GM12878 (cell line): ENCODE data around the gene NXPE4. TPM values are rescaled to one million over a fixed set of nuclear protein-coding genes. Genes with fewer than 3 reads are reported as not detected.
A peak's percentile ranks its signal among the peaks of the same experiment; 100 is the strongest.

Experiments
- ATAC-seq: fragments of 200-7000 bp; cut with Tn5 transposase; 3 replicates; pipeline ENCODE4 v1.9.1; 2020; ENCODE audit warnings: mild to moderate bottlenecking, moderate library complexity
- BruUV-seq: library from RNA; stranded (reverse); fragments of 400-500 nt; replicated peaks from 2 replicates; lab custom pipeline; 2021; lab: Mats Ljungman, UMichigan
- CTCF ChIA-PET: fragments of 300-600 bp; sonication (Branson Sonifier 250); formaldehyde crosslinking; extraction: SDS; loops from one replicate; lab custom pipeline; 2021; ENCODE audit warnings: inconsistent platforms; lab: Yijun Ruan, JAX
- POLR2A ChIA-PET: fragments of 350-600 bp; formaldehyde crosslinking; extraction: SDS; loops from one replicate; lab custom pipeline; 2021; ENCODE audit warnings: inconsistent platforms; lab: Charles Lee
- RAD21 ChIA-PET: fragments of 300-600 bp; sonication (Branson Sonifier 250); formaldehyde crosslinking; loops from one replicate; lab custom pipeline; 2023; ENCODE audit warnings: antibody characterized with exemption; ENCODE audit not compliant: unreplicated experiment; lab: Charles Lee
- SMC1A ChIA-PET: fragments of 300-600 bp; sonication (Branson Sonifier 250); formaldehyde crosslinking; loops from one replicate; lab custom pipeline; 2023; ENCODE audit not compliant: unreplicated experiment, uncharacterized antibody; lab: Charles Lee
- DNase-seq: peaks from one replicate; pipeline ENCODE4 v3.0.0-alpha.2; 2011; ENCODE audit warnings: low read depth, low spot score
- FAIRE-seq: peaks from 3 replicates; lab custom pipeline; 2011; peaks lifted over from hg19 to GRCh38; lab: Jason Lieb, UNC
- H2AFZ ChIP-seq: 2 replicates; pipeline ENCODE4 v1.6.0; 2011; ENCODE audit warnings: low read depth, low read length, control low read depth; ENCODE audit not compliant: control insufficient read depth
- H3K27ac ChIP-seq: 2 replicates; pipeline ENCODE4 v1.5.1; 2011; ENCODE audit warnings: control low read depth; ENCODE audit not compliant: control insufficient read depth, insufficient read depth
- H3K27me3 ChIP-seq, 2 experiments: replicated peaks in 1 of 2; 2 replicates each; pipeline versions ENCODE4 v1.6.0 to v1.6.1; 2011; ENCODE audit warnings: low read length in 1 of 2; ENCODE audit not compliant: control insufficient read depth in 2 of 2, insufficient read depth in 2 of 2
- H3K36me3 ChIP-seq, 2 experiments: 2 replicates each; pipeline ENCODE4 v1.5.1; 2011; ENCODE audit warnings: low read length in 1 of 2; ENCODE audit not compliant: control insufficient read depth in 2 of 2, insufficient read depth in 2 of 2
- H3K4me1 ChIP-seq: 2 replicates; pipeline ENCODE4 v1.6.1; 2011; ENCODE audit warnings: mild to moderate bottlenecking, low read length, moderate library complexity, mixed read lengths; ENCODE audit not compliant: control insufficient read depth, insufficient read depth
- H3K4me2 ChIP-seq: 2 replicates; pipeline ENCODE4 v1.6.0; 2011; ENCODE audit warnings: control low read depth; ENCODE audit not compliant: control insufficient read depth, insufficient read depth
- H3K4me3 ChIP-seq: fragments of 200-600 bp; sonication (generic); 2 replicates; pipeline ENCODE4 v1.5.1; 2016
- H3K79me2 ChIP-seq: 2 replicates; pipeline ENCODE4 v1.6.0; 2011; ENCODE audit warnings: low read length; ENCODE audit not compliant: control insufficient read depth, insufficient read depth
- H3K9ac ChIP-seq: 2 replicates; pipeline ENCODE4 v1.8.0; 2011; ENCODE audit warnings: low read length, control low read depth, mixed read lengths; ENCODE audit not compliant: control insufficient read depth, insufficient read depth
- H3K9me3 ChIP-seq: replicated peaks from 3 replicates; pipeline ENCODE4 v1.5.1; 2011; ENCODE audit warnings: mild to moderate bottlenecking, low read length; ENCODE audit not compliant: control insufficient read depth, insufficient read depth
- H4K20me1 ChIP-seq: 2 replicates; pipeline ENCODE4 v1.6.0; 2011; ENCODE audit not compliant: control insufficient read depth, insufficient read depth
- BHLHE40 ChIP-seq, 2 experiments: fragments of 450-650 bp in 1 of 2; IDR thresholded peaks; 2 replicates each; pipeline ENCODE4 v1.6.1; 2011 to 2017; ENCODE audit warnings: low read depth in 2 of 2, borderline replicate concordance in 1 of 2, improper control_type of control experiment in 1 of 2, low read length in 1 of 2, mild to moderate bottlenecking in 1 of 2
- CREB1 ChIP-seq: IDR thresholded peaks from 2 replicates; pipeline ENCODE4 v1.6.1; 2012; ENCODE audit warnings: low read depth, mild to moderate bottlenecking, inconsistent platforms
- EP300 ChIP-seq, 2 experiments: fragments of 150-350 bp in 1 of 2; IDR thresholded peaks; 2 replicates each; pipeline ENCODE4 v1.6.1; 2011 to 2012; ENCODE audit warnings: low read depth in 2 of 2, low read length in 2 of 2, borderline replicate concordance in 1 of 2, improper control_type of control experiment in 1 of 2, inconsistent platforms in 1 of 2; ENCODE audit not compliant: control insufficient read depth in 1 of 2
- FOS ChIP-seq: IDR thresholded peaks from 3 replicates; pipeline ENCODE4 v1.6.1; 2011; ENCODE audit warnings: borderline replicate concordance; ENCODE audit not compliant: insufficient read length; ENCODE audit errors: extremely low read depth
- HDAC6 ChIP-seq: fragments of 200-600 bp; sonication (generic); IDR thresholded peaks from one replicate; pipeline ENCODE4 v1.8.0; 2017; ENCODE audit warnings: antibody characterized with exemption; ENCODE audit not compliant: unreplicated experiment
- JUNB ChIP-seq: IDR thresholded peaks from 2 replicates; pipeline ENCODE4 v1.6.1; 2016; ENCODE audit warnings: antibody characterized with exemption, mild to moderate bottlenecking
- KAT2A ChIP-seq: conservative IDR thresholded peaks from 2 replicates; pipeline ENCODE4 v1.6.1; 2011; ENCODE audit warnings: low read depth, low read length; ENCODE audit not compliant: control insufficient read depth
- KDM1A ChIP-seq: fragments of 200-600 bp; sonication (generic); IDR thresholded peaks from 2 replicates; pipeline ENCODE4 v1.6.1; 2016; ENCODE audit warnings: borderline replicate concordance
- POLR2A ChIP-seq: IDR thresholded peaks from 2 replicates; pipeline ENCODE4 v1.6.1; 2011; ENCODE audit warnings: low read depth, mild to moderate bottlenecking, low read length
- RUNX3 ChIP-seq: IDR thresholded peaks from 2 replicates; pipeline ENCODE4 v1.6.1; 2012; ENCODE audit warnings: low read length, inconsistent platforms
- SREBF1 ChIP-seq: IDR thresholded peaks from 2 replicates; pipeline ENCODE4 v1.6.1; 2012; ENCODE audit warnings: mild to moderate bottlenecking, low read length
- STAT1 ChIP-seq: fragments of 450-650 bp; conservative IDR thresholded peaks from 2 replicates; pipeline ENCODE4 v1.6.1; 2014; ENCODE audit warnings: antibody characterized with exemption, mild to moderate bottlenecking
- WGBS: methylation state at CpG from one replicate; pipeline ENCODE4 v1.1.6; 2016; ENCODE audit warnings: low lambda C conversion rate; ENCODE audit not compliant: insufficient replicate concordance, insufficient coverage; ENCODE audit errors: missing lambda C conversion rate; 5-methylcytosine and 5-hydroxymethylcytosine counted together
- in situ Hi-C: fragments of 300-500 bp; cut with MboI; formaldehyde crosslinking; loops from 9 replicates; pipeline ENCODE4 v1.14.3; 2018; ENCODE audit warnings: mixed read lengths
- intact Hi-C: fragments of 100-400 bp; cut with micrococcal nuclease; formaldehyde crosslinking; loops from one replicate; pipeline ENCODE4 v1.14.2; 2022; ENCODE audit not compliant: unreplicated experiment
- polyA plus RNA-seq, 11 experiments: library from polyadenylated mRNA; depleted of rRNA in 4 of 11; unstranded in 6 of 11; stranded (reverse) in 5 of 11; fragments of >200 nt; fragmentation: Nextera tagmentation in 4 of 11; fragmentation: Illumina TruSeq in 1 of 11; extraction: Ambion mirVana in 4 of 11; extraction: Trizol in 1 of 11; gene quantifications; 1 replicate in 1 of 11; 2 replicates in 10 of 11; pipeline versions ENCODE4 v1.2.1 to v1.2.3, GENCODE V29; 2011 to 2016; ENCODE audit warnings: inconsistent platforms in 2 of 11, missing spikeins in 2 of 11, low read depth in 1 of 11
- total RNA-seq, 4 experiments: library from RNA; depleted of rRNA in 3 of 4; stranded (reverse); fragments of >200 nt in 3 of 4; fragmentation: Illumina TruSeq in 1 of 4; extraction: Trizol in 1 of 4; gene quantifications; 2 replicates each; pipeline versions ENCODE4 v1.2.1 to v1.2.3, GENCODE V29; 2013 to 2021
- TF ChIP-seq, protein P1 (sequence below): fragments of 450-650 bp; IDR thresholded peaks from 2 replicates; pipeline ENCODE4 v1.6.1; 2017; ENCODE audit warnings: low read depth, mild to moderate bottlenecking, moderate library complexity
- TF ChIP-seq, protein P2 (sequence below): fragments of 450-650 bp; IDR thresholded peaks from 2 replicates; pipeline ENCODE4 v1.6.1; 2017; ENCODE audit warnings: mild to moderate bottlenecking, moderate library complexity
- TF ChIP-seq, protein P3 (sequence below): fragments of 450-650 bp; IDR thresholded peaks from 2 replicates; pipeline ENCODE4 v1.6.1; 2017; ENCODE audit warnings: borderline replicate concordance

The NXPE4 gene
- total and polyA plus RNA-seq, 10 of the 15 experiments (the other 5 are each of a cell fraction or from before 2014, with no cell fraction given), result not detected

DNA sequence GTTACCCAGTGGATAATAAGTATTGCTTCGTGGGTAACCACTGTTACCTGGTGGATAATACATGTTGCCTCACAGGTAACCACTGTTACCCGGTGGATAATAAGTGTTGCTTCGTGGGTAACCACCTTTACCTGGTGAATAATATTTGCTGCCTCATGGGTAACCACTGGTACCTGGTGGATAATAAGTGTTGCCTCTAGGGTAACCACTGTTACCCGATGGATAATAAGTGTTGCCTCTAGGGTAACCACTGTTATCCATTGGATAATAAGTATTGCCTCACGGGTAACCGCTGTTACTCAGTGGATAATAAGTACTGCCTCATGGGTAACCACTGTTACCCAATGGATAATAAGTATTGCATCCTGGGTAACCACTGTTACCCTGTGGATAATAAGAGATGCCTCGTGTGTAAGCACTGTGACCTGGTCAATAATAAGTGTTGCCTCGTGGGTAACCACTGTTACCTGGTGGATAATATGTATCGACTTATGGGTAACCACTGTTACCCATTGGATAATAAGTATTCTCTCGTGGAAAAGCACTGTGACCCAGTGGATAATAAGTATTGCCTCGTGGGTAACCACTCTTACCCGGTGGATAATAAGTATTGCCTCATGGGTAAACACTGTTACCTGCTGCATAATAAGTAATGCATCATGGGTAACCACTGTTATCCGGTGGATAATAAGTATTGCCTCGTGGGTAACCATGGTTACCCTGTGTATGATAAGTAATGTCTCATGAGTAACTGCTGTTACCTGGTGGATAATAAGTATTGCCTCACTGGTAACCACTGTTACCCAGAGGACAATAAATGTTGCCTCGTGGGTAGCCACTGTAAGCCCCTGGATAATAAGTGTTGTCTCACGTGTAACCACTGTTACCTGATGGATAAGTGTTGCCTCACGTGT lies 20.1 kb upstream of the NXPE4 start:
- CTCF ChIA-PET, result no interaction called here
- Histone ChIP-seq H3K4me3 (no peak overlapping the region), H3K9ac (no peak overlapping the region), H3K4me2 (no peak overlapping the region), H2AFZ (no peak overlapping the region), H4K20me1 (peaks cover 7% of the 10 kb centered on the region), H3K4me1 (no peaks in the 10 kb centered on the region), H3K9me3 (no peaks in the 10 kb centered on the region; the same call in 1 of the 3 replicates), H3K27ac (no peak overlapping the region), H3K27me3 (no peaks in the 10 kb centered on the region), H3K79me2 (no peaks in the 10 kb centered on the region), H3K36me3 (no peaks in the 10 kb centered on the region)
- ATAC-seq (no peak), DNase-seq (no peak), FAIRE-seq (no peak)
- in situ Hi-C loops (no loop called here), intact Hi-C loops (no loop called here)
- POLR2A ChIA-PET, result no interaction called here
- WGBS, result 22% methylated on average over 17 of the region's 17 CpGs
- RAD21 ChIA-PET, result no interaction called here
- SMC1A ChIA-PET, result no interaction called here
- BruUV-seq, result no TSS peak
- TF ChIP-seq, protein P1, sequence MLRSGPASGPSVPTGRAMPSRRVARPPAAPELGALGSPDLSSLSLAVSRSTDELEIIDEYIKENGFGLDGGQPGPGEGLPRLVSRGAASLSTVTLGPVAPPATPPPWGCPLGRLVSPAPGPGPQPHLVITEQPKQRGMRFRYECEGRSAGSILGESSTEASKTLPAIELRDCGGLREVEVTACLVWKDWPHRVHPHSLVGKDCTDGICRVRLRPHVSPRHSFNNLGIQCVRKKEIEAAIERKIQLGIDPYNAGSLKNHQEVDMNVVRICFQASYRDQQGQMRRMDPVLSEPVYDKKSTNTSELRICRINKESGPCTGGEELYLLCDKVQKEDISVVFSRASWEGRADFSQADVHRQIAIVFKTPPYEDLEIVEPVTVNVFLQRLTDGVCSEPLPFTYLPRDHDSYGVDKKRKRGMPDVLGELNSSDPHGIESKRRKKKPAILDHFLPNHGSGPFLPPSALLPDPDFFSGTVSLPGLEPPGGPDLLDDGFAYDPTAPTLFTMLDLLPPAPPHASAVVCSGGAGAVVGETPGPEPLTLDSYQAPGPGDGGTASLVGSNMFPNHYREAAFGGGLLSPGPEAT, result no peak
- TF ChIP-seq EP300 (IDR thresholded peaks at IDR 0.05; ENCODE audit: borderline replicate concordance in 1 of 2, control insufficient read depth in 1 of 2, low read depth in 2 of 2, low read length in 2 of 2), result no peak
- TF ChIP-seq RUNX3, result peak; percentile 36
- TF ChIP-seq CREB1, result no peak
- no peak for TF ChIP-seq POLR2A
- TF ChIP-seq BHLHE40 (IDR thresholded peaks at IDR 0.05; ENCODE audit: borderline replicate concordance in 1 of 2, low read depth in 2 of 2, low read length in 1 of 2), result 0 out of 4 replicates have a peak, but pooled peaks of 1 of the 2 experiments have one; percentile 21
- TF ChIP-seq FOS, result no peak
- TF ChIP-seq, protein P2, sequence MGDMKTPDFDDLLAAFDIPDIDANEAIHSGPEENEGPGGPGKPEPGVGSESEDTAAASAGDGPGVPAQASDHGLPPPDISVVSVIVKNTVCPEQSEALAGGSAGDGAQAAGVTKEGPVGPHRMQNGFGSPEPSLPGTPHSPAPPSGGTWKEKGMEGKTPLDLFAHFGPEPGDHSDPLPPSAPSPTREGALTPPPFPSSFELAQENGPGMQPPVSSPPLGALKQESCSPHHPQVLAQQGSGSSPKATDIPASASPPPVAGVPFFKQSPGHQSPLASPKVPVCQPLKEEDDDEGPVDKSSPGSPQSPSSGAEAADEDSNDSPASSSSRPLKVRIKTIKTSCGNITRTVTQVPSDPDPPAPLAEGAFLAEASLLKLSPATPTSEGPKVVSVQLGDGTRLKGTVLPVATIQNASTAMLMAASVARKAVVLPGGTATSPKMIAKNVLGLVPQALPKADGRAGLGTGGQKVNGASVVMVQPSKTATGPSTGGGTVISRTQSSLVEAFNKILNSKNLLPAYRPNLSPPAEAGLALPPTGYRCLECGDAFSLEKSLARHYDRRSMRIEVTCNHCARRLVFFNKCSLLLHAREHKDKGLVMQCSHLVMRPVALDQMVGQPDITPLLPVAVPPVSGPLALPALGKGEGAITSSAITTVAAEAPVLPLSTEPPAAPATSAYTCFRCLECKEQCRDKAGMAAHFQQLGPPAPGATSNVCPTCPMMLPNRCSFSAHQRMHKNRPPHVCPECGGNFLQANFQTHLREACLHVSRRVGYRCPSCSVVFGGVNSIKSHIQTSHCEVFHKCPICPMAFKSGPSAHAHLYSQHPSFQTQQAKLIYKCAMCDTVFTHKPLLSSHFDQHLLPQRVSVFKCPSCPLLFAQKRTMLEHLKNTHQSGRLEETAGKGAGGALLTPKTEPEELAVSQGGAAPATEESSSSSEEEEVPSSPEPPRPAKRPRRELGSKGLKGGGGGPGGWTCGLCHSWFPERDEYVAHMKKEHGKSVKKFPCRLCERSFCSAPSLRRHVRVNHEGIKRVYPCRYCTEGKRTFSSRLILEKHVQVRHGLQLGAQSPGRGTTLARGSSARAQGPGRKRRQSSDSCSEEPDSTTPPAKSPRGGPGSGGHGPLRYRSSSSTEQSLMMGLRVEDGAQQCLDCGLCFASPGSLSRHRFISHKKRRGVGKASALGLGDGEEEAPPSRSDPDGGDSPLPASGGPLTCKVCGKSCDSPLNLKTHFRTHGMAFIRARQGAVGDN, result peak; percentile 84
- no peak for TF ChIP-seq STAT1
- TF ChIP-seq, protein P3, sequence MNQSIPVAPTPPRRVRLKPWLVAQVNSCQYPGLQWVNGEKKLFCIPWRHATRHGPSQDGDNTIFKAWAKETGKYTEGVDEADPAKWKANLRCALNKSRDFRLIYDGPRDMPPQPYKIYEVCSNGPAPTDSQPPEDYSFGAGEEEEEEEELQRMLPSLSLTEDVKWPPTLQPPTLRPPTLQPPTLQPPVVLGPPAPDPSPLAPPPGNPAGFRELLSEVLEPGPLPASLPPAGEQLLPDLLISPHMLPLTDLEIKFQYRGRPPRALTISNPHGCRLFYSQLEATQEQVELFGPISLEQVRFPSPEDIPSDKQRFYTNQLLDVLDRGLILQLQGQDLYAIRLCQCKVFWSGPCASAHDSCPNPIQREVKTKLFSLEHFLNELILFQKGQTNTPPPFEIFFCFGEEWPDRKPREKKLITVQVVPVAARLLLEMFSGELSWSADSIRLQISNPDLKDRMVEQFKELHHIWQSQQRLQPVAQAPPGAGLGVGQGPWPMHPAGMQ, result no peak
- peak; percentile 87 for TF ChIP-seq SREBF1
- TF ChIP-seq HDAC6, result no peak
- 0 out of 2 replicates have a peak, but pooled peaks have one; percentile 7 for TF ChIP-seq JUNB
- TF ChIP-seq KAT2A, result no peak
- TF ChIP-seq KDM1A, result no peak
